IPS DF 4.7 (cell line): ENCODE measurements around the gene ALDH3B1.

ENCODE experiments used
- DNase-seq: peaks from one replicate; pipeline ENCODE4 v3.0.0-alpha.2; 2013; ENCODE audit warnings: low spot score; ENCODE audit errors: extremely low read depth

The ALDH3B1 gene

GRCh38 chr11:68012843-68013610, 2.9 kb downstream of the ALDH3B1 start:
- DNase-seq, result no peak

DNA sequence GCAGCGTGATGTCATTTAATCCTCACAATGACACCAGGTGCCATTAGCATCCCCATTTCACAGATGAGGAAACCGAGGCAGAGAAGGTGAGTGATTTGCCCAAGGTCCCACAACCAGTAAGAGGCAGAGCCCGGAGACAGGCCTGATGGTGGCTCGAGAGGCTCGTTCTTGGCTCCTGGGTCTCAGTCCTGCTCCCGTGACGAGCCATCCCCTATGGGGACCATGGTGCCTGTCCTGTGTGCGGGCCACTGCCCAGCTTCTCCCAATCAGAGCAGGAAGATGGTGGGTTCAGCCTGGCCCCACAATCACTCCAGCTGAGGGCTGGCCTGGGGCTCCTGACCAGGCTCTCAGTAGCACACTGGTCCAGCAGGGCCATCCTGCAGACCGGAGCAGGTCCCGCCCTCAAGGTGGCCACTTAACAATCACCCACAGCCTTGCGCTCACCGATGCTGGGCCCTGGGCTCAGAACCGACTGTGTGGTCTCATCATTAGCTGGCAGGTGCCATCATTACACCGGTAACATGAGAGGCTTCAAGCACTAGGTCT, 3.6 kb downstream of the ALDH3B1 start:
- no peak for DNase-seq

- no peak for DNase-seq
Measured at GRCh38 chr11:68014157-68014946, 4.2 kb downstream of the ALDH3B1 start.

- DNase-seq, result no peak
Measured at GRCh38 chr11:68014947-68015447, 4.9 kb downstream of the ALDH3B1 start.

DNA sequence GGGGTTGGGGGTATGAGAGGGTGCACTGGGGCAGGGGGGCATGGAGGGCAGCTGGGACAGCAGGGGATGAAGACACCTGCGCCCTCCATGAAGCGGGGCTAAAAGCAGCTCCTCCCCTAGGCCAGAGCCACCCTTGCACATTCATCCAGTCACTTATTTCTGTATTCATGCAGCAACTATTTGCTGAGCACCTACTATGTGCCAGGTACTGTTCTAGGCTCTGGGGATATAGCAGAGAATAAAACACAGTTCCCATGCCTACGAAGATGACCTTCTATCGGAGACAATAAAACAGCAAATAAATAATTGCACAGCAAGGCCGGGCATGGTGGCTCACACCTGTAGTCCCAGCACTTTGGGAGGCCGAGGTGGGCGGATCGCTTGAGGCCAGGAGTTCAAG, 5.3 kb downstream of the ALDH3B1 start:
- DNase-seq, result no peak

- no peak for DNase-seq
Measured at GRCh38 chr11:68016161-68016903, 6.2 kb downstream of the ALDH3B1 start.

DNA sequence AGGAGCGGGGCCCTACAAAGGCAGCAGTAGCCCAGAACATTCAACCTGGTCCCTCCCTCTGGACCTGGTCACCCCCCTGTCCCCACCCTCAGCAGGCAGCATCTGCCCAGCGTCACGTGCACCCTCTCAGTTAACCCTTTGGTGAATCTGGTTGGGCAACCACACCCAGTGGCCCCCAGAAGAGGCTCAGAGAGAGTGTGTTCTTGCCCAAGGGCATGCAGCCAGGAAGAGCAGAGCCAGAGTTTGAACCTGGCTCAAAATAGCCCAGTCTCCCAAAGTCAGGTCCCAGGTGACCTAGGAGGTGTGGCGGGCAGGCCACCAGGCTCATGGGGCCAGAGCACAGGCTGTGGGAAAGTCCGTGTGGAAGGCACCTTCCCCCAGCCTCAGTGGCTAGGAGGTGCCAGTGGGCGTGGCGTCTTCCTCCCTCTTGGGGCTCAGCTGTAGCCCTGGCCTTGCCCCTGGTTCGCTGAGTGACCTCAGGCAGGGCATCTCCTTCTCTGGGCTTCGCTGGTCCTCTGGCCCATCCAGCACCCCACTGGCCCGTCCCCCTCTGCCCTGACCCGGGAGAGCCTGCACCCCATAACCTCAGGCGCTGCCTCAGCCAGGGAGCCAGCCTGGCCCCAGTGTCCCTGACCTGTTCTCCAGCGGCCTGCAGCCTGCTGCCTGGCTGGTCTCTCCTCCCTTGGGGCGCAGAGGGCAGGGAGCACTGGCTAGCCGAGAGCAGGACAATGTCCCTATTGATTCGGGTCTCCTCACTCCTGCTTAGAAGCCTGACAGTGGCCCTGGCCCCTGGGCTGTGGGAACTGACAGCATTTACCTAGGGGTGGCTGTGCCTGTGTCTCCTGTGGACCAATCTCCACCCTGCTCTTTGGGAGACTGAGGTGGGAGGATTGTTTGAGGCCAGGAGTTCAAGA, 7.0 kb downstream of the ALDH3B1 start:
- no peak for DNase-seq

DNA sequence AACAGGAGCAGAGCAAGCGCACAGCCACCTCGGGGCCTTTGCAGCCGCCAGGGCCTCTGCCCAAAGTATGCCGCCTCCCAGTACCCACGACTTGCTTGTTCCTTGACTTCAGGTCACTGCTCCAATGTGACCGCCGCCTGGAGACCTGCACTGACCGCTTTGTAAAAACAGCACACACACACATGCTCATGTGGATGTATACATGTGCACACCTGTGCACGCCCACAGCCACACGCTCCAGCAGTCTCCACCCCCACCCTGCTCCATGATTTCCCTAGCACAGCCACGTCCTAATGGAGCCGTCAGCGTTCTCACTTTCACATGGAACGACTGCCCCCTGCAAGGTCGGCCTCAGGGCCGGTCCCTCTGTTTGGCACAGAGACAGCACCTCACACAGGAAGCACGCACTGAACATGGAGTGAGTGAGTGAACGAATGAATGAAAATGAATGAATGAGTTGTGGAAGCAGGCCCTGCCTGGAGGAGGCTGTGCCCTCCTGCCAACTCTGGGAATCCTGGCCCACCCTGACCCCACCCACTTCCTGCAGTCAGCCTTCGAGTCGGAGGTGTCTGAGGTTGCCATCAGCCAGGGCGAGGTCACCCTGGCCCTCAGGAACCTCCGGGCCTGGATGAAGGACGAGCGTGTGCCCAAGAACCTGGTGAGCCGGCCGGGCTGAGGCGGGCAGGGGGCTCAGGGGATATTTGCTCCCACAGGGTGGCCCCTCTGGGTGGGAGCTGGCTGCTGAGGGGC, 8.0 kb downstream of the ALDH3B1 start:
- no peak for DNase-seq

GRCh38 chr11:68018730-68019190, 8.6 kb downstream of the ALDH3B1 start:
- DNase-seq, result no peak

- DNase-seq, result no peak
Measured at GRCh38 chr11:68019486-68019885, 9.4 kb downstream of the ALDH3B1 start.

DNA sequence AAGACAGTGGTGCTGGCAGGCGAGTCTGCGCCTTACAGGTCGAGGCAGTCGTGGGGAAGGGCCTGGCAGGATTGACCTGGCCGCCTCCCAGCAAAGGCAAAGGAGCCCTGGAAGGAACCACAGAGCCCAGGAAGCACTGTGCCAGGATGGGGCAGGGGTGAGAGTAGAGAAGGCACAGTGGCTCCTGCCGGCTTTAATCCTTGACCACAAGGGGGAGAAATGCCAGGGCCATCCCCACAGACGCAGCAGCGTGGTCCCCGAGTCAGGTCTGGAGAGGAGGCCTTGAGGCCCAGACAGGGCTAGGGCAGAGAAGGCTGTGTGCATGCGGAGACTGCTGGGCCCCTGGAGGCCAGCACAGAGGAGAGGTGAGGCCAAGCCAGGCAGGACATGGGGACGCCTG, 10.4 kb downstream of the ALDH3B1 start:
- no peak for DNase-seq

- DNase-seq, result no peak
Measured at GRCh38 chr11:68021167-68021787, 11.2 kb downstream of the ALDH3B1 start.

- no peak for DNase-seq
Measured at GRCh38 chr11:68022531-68022930, 12.4 kb downstream of the ALDH3B1 start.

- DNase-seq, result no peak
Measured at GRCh38 chr11:68024508-68024907, 14.4 kb downstream of the ALDH3B1 start.

GRCh38 chr11:68025047-68025446, 14.9 kb downstream of the ALDH3B1 start:
- DNase-seq, result no peak

GRCh38 chr11:68026391-68027105, 16.4 kb downstream of the ALDH3B1 start:
- no peak for DNase-seq

- no peak for DNase-seq
Measured at GRCh38 chr11:68027667-68028066, 17.5 kb downstream of the ALDH3B1 start.

- no peak for DNase-seq
Measured at GRCh38 chr11:68028802-68029545, 18.8 kb downstream of the ALDH3B1 start.
